ACHN (cell line): ENCODE results near the gene MYOM3.
"Not testable (repeated sequence)": the region's sequence is repeated elsewhere in the genome, so short reads cannot be mapped to it uniquely, and the experiment has no call there.

Experiments
- DNase-seq: peaks from one replicate; pipeline ENCODE4 v3.0.0-alpha.2; 2015
- in situ Hi-C: cut with HindIII; loops from 2 replicates; pipeline ENCODE4 v1.10.0; 2017; ENCODE audit warnings: low sequenced_read_pairs, low pct_ligation_motif_present, low pct_unique_long_range_greater_than_20kb

Gene MYOM3

GRCh38 chr1:24058671-24059455, 53.1 kb downstream of the MYOM3 start:
- in situ Hi-C loops = no loop called here

DNA sequence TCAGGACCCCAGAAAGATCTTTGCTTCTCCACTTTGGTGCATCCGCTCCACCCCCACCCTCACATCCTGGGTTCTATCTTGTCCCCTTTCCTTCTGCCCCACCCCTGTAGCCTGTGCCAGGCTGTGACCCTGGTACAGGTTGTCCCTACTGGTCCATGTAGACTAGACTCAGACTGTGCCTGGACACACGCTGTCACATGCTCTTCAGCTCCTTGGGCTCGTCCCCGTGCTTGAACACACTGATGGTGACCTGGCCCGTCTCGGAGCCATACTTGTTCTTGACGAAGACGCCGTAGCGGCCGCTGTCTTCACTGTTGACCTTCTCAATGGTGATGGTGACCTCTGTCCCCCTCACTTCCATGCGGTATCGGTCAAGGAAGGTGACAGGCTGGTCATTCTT, 54.8 kb downstream of the MYOM3 start:
- in situ Hi-C loops = no loop called here
- DNase-seq = no peak

More at GRCh38 chr1:24058671-24059455, 53.1 kb downstream of the MYOM3 start:
- no peak for DNase-seq

GRCh38 chr1:24055681-24056080, 56.3 kb downstream of the MYOM3 start:
- in situ Hi-C loops = no loop called here
- DNase-seq = no peak

- DNase-seq = peak; percentile 56
- in situ Hi-C loops = no loop called here
These were observed 59.7 kb downstream of the MYOM3 start for GRCh38 chr1:24052220-24052619.

DNA sequence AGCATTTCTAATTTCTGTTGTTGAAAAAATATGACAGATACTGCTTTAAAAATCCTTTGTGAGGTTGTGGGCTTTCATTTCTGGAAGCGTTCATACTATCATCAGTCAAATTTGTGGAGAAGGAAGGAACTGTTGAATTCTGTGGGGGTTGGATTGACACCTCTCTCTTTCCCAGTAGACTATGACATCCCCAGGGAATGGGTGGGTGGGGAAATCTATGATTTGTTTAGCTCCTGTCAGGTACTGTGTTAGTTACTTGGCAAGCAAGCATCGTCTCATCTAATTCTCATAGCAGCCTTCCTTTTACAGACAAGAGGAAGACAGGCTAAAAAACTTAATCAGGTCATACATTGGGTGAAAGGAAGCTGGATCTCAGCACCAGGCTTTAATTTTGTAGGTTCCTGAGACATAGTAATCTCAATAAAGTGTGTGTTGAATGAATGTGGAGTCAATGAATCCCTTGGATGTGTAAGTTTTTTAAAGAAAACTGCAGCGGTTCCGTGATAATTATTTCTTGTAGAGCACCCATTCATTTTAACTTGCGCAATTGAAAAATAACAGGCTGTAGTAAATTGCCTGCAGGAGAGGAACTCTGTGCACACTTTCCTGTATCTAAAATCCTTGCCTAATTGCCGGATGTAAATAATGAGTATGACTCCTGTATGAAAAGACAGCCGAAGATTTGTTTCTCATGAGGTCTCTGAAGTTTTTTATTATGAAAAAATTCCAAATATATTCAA, 60.6 kb downstream of the MYOM3 start:
- in situ Hi-C loops = no loop called here
- DNase-seq = no peak

DNA sequence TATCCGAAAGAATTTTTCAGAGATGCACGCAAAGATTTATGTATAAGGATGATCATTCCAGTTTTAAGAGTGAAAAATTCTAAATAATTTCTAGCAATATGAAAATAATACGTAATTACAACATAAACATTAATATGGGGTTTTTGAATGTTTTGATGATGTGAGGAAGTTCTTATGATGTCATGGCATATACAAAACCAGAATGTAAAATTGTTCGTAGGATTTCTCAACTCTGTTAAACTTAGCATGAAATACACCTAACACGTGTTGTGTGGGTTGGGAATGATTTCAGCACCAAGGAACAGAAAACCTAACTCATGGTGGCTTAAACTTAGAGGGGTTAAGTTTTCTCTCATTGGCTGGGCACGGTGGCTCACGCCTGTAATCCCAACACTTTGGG, 62.2 kb downstream of the MYOM3 start:
- DNase-seq = no peak
- in situ Hi-C loops = no loop called here

- DNase-seq = not testable (repeated sequence)
These were observed 63.0 kb downstream of the MYOM3 start for GRCh38 chr1:24048894-24049293.

DNA sequence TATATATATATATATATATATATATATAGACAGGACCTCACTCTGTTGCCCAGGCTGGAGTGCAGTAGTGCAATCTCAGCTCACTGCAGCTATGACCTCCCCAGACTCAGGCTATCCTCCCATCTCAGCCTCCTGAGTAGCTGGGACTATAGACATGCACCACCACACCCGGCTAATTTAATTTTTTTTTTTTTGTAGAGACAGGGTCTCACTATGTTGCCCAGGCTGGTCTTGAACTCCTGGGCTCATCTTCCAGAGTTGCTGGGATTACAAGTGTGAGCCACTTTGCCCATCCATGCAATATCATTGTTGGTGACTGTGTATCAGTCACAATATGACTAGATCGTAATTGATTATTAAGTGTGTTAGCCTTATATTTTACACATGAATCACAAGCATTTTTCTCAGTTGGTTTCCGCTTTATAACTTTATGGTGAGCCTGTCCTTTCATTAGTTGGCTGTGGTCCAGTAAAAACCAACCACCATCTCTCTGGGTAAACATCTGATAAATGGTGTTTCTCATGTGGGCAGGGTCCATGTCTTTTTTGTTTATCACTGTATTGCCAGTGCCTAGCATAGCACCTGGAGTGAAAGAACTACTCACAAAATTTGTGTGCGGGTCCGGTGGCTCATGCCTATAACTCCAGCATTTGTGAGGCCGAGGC, 63.6 kb downstream of the MYOM3 start:
- DNase-seq = no peak
- in situ Hi-C loops = no loop called here

More at GRCh38 chr1:24048894-24049293, 63.0 kb downstream of the MYOM3 start:
- in situ Hi-C loops = not testable (repeated sequence)

DNA sequence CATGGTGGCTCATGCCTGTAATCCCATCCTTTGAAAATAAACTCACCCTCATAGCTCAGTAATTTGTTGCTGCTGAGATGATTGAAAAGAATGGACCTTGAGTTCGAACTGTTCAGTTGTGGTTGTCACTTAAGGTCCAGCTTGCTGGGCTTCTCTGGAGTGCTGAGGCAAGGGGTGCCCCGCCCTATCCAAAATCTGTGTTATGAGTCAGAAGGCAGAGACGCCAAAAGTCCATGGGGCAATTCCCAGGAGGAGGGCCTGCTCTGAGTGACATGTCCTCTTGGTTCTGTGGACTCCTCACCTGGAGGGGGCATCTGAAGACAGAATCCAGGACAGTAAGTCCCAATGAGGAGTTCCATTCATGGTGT, 64.8 kb downstream of the MYOM3 start:
- in situ Hi-C loops = no loop called here
- DNase-seq = peak; percentile 38

DNA sequence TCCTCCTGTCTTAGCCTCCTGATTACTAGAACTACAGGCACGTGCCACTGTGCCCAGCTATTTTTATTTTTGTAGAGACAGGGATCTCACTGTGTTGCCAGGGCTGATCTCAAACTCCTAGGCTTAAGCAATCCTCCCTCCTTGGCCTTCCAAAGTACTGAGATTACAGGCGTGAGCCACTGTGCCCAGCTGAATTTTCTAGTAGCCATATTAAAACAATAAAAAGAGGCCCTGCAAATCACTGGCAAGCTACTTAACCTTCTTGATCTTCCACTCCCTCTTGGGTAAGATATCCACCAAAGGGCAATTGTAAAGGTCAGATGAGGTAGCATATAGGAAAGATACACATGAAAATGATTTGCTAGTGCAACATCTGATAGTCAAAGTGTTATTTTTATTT, 66.2 kb downstream of the MYOM3 start:
- in situ Hi-C loops = no loop called here
- DNase-seq = no peak

GRCh38 chr1:24044672-24045071, 67.3 kb downstream of the MYOM3 start:
- in situ Hi-C loops, DNase-seq: not testable (repeated sequence)

GRCh38 chr1:24043345-24044032, 68.4 kb downstream of the MYOM3 start:
- in situ Hi-C loops = no loop called here

DNA sequence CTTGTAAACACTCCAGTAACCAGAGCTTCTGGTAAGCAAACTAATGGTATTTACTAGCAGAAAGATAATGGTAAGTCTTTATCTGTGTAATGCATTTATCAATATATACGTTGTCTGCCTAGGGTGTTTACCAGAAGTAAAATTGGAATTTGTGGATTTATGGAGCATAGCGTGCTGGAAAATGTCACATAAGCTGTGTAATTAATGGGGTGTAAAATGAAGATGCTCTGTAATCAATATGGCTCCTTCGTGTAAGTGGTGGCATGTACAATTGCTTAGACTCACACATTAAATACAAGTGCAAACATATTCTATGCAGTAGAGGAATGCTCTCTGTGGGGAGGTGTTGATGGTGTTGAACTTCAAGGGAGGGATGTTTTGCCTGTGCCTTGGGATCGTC, 69.6 kb downstream of the MYOM3 start:
- no peak for DNase-seq
- in situ Hi-C loops = no loop called here

More at GRCh38 chr1:24043345-24044032, 68.4 kb downstream of the MYOM3 start:
- no peak for DNase-seq

DNA sequence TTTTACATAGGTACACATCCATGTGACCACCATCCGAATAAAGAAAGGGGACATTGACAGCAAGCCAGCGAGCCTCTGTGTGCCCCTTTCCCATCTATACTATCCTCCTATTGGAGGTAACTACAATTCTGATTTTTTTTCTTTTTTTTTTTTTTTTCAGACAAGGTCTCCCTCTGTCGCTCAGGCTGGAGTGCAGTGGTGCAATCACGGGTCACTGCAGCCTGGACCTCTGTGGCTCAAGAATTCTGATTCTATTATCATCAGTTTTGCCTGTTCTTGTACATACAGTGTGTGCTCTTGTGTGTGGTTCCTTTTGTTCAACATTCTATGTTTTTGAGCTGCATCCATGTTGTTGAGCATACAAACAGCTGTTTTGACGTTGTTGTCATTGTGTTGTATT, 75.8 kb downstream of the MYOM3 start:
- DNase-seq = no peak
- in situ Hi-C loops = no loop called here

GRCh38 chr1:24032981-24033380, 79.0 kb downstream of the MYOM3 start:
- no peak for DNase-seq
- in situ Hi-C loops = no loop called here

DNA sequence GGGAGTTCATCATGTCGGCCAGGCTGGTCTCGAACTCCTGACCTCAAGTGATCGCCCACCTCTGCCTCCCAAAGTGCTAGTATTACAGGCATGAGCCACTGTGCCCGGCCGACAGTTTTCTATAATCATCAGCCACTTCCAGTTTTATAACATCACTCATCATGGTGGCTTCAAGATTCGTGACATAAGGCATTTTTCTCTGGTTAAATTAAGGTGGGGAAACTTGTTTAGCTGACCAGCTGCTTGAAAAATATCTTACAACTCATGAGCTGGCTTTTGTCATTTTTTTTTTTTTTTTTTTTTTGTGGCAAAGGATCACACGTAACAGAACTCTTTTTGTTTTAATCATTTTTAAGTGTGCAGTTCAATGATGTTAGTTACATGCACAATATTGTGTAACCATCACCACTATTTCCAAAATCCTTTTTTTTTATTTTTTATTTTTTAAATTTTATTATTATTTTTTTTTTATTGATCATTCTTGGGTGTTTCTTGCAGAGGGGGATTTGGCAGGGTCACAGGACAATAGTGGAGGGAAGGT, 80.9 kb downstream of the MYOM3 start:
- in situ Hi-C loops, DNase-seq: not testable (repeated sequence)

DNA sequence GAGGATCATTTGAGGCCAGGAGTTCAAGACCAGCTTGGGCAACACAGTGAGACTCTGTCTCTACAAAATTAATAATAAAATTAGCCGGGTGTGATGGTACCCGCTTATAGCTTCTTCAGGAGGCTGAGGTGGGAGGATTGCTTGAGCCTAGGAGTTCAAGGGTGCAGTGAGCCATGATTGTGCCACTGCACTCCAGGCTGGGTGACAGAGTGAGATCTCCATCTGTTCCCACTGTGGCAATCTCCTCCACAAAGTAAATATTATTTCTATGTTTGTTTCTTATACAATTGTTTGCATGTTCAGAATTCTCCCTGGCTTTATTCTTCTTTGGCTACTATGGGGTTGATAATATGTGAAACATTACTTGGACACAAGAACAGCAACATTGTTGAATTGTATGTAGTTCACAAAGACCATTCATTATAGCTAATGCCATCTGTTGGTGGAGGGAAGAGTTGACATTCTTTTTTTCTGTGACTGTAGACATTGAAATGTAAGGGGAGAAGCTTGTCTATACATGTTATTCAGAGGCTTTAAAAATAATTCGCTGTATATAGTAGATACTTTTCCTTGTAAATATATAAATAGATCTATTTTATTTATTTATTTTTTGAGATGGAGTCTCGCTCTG, 84.0 kb downstream of the MYOM3 start:
- peak; percentile 51 for DNase-seq
- in situ Hi-C loops = no loop called here
